ENCODE results near the gene ORC4.
"Not testable (repeated sequence)": the region's sequence is repeated elsewhere in the genome, so short reads cannot be mapped to it uniquely, and the experiment has no call there.

Gene ORC4

DNA sequence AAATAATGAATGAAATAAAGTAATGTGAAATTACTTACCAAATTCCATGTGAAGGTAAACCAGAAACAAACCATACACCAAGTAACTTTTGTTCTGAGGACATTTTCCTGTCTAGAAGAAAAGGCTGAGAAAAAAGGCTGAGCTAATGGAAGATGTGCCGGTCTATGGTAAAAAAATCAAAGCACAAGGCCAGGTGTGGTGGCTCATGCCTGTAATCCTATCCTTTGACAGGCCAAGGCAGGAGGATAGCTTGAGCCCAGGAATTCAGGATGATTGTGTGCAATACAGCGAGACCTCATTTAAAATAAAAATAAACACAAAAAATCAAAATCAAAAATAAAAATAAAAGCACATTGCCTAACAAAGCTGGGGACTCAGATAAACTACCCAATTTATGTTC, 6.7 kb downstream of the ORC4 start:
- DNase-seq: no peak

DNA sequence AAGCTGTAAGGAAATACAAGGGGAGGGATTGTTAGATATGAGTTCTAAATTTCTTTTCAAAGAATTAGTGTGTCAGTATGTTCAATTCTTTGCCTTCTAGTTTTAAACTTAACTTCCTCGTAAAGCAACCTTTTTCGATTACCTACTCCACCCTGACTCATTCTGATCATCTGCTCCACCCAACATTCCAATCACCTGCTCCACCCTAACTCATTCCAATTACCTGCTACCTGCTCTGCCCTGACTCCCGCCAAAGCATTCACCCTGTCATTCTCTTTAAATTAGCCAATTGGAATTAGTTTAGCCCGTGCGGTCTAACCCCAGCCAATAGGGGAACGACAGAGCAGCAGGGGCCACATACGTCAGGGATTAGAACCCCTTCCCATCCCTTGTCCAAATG, 12.1 kb downstream of the ORC4 start:
- DNase-seq: not testable (repeated sequence)

DNA sequence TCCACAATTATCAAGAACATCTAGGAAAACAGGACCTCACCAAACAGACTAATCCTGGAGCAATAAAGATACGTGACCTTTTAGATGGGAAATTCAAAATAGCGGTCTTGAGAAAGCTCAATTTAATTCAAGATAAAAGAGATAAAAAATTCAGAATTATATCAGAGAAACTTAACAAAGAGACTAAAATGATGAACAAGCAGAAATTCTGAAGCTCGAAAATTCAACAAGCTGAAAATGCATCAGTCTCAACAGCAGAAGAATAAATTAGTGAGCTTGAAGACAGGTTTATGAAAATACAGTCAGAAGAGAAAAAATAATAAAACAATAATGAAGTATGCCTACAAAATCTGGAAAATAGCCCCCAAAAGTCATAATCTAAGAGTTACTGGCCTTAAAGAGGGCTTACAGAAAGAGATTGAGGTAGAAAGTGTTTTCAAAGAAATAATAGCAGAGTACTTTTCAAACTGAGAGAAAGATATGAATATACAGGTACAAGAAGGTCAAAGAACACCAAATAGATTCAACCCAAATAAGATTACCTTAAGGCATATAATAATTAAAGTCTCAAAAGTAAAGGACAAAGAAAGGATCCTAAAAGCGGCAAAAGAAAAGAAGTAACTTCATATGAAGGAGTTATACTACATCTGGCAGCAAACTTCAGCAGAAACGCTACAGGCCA, 13.2 kb downstream of the ORC4 start:
- DNase-seq: no peak

DNA sequence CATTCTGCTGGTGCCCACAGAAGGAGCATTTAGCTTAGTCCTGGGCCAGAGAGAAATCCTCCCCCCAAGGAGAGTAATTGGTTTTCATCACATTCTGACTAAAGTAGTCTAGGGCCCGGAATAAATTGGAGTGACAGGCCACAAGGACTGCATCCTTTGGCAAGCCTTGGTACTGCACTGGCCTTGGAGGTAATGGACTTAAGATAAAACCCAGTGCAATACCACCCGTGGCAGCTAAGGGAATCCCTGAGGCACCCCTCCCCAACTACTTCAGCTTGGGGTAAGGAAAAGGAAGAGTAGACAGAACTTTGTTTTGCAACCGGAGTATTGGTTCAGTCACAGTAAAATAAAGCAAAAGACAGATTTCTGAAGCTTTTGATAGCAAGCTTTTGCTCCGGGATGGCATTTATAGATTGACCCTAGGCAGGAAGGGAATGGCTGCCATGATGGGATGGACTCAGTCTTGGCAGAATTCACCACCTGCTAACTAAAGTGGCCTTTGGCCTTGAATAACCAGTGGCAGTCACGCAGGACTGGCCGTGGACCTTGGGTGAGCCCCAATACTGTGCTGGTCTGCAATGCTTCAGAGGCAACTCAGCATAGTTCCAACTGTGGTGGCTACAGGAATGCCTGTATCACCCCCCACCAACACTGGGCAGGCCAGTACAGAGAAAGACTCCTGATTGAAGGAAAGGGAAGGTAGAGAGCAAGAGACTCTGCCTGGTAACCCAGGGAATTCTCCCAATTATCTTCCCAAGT, 14.1 kb downstream of the ORC4 start:
- DNase-seq: no peak

DNA sequence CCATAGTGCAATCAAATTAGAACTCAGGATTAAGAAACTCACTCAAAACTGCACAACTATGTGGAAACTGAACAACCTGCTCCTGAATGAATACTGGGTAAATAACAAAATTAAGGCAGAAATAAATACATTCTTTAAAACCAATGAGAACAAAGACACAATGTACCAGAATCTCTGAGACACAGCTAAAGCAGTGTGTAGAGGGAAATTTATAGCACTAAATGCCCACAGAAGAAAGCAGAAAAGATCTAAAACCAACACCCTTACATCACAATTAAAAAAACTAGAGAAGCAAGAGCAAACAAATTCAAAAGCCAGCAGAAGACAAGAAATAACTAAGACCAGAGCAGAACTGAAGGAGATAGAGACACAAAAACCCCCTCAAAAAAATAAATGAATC, 18.1 kb downstream of the ORC4 start:
- not testable (repeated sequence) for DNase-seq

DNA sequence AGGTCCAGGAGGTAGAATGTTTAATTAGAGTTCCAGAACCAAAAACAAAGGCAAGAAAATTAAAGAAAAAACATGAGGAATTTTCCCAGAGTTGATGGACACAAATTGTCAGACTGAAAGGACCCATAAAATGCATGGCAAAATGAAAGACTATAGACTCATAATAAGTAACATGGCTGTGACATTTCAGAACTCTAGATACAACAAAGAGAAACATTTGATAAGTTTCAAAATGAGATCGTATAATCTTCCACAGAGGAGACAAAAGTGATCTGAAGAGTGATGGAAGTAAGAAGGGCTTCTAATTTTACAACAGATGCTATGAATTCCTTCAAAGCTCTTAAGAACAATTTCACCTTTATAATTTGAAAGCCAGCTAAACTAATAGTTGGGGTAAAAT, 20.4 kb downstream of the ORC4 start:
- no peak for DNase-seq

DNA sequence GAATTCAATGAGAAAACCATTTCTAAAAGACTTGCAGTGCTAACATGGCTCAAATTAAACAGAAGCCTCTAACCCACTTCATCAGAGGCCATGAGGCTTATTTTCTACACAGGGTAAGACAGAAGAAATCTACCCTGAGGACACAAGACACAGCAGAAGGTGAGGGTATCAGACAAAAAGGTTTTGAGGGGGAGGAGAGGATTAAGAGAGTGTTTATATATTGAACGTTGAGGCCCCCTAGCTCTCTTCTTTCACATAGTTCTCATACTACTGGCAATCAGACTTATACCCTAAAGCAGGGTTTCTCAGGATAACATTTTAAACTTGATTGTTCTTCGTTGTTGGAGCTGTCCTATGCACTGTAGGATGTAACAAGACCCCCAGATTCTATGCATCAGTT, 21.4 kb downstream of the ORC4 start:
- no peak for DNase-seq

DNA sequence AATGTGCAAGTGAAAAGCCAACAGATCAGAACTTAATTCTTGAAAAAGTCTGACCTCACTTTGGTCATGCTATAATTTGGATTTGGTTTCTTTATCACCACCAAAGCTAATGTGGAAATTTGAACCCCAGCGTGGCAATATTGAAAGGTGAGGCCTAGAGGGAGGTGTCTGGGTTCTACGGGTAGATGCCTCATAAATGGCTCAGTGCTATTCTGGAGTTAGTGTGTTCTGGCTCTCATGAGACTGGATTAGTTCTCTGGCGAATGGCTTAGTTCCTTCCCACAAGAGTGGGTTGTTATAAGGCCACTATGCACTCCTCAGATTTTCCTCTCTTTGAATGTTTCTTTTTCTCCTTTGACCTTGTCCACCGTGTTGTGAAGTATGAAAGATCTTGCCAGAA, 22.3 kb downstream of the ORC4 start:
- DNase-seq: no peak

DNA sequence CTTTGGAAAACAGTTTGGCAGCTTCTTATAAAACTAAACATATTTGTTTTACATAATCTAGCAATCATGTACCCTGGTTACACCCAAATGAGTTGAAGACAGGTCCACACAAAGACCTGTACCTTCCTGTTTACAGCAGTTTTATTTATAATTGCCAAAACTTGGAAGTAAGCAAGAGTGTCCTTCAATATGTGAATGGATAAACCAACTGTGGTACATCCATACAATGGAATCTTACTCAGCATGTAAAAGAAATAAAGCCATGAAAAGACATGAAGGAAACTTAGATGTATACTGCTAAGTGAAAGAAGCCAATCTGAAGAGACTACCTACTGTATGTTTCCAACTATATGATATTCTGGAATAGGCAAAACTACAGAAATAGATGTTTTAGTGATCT, 23.7 kb downstream of the ORC4 start:
- no peak for DNase-seq

DNA sequence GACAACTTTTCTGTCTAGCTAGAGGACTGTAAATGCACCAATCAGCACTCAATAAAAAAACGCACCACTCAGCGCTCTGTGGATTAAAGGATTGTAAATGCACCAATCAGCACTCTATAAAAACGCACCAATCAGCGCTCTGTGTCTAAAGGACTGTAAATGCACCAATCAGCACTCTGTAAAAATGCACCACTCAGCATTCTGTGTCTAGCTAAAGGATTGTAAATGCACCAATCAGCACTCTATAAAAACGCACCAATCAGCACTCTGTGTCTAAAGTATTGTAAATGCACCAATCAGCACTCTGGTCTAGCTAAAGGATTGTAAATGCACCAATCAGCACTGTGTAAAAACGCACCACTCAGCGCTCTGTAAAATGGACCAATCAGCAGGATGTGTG, 25.6 kb downstream of the ORC4 start:
- not testable (repeated sequence) for DNase-seq

DNA sequence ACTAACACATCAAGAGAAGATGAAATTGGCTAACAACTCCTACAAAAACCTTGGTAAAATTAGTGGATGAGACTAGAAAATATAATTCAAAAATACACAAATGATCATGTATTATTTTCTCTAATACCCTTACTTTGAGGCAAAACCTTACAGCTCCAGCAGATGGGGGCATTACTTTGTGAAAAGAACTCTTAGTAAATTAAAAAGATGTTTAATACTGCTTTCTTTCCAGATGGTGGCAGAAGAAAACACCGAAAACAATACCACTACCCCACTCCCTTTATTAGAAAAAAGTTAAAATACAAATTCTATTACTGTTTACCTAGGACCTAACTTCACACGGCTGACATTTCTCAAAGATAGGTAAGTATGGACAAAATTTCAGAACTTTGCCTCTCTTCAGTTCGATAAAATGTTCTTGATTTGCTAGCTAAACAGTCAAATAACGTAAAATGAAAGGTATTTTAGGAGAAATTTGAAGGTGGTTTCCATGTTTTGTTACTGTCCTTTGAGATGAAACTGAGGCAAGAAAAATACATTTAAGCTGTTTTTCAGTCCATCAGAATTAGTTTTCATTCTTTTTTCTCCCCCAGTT, 30.6 kb downstream of the ORC4 start:
- no peak for DNase-seq

DNA sequence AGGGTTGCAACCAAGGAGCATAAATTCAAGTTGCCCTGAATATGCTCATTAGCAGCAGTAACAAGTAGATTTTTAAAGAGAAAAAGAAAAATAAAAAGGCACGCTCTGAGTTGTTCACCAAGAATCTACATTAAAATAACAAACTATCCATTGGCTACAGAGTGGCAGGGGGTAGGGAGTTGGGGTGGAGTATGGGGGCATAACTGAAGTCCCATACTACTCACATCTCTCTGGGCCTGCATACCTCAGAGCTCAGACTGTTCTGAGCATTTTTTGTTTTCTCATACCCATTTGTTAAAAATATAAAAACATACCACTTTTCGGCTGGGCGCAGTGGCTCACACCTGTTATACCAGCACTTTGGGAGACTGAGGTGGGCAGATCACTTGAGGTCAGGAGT, 31.4 kb downstream of the ORC4 start:
- DNase-seq: no peak

DNA sequence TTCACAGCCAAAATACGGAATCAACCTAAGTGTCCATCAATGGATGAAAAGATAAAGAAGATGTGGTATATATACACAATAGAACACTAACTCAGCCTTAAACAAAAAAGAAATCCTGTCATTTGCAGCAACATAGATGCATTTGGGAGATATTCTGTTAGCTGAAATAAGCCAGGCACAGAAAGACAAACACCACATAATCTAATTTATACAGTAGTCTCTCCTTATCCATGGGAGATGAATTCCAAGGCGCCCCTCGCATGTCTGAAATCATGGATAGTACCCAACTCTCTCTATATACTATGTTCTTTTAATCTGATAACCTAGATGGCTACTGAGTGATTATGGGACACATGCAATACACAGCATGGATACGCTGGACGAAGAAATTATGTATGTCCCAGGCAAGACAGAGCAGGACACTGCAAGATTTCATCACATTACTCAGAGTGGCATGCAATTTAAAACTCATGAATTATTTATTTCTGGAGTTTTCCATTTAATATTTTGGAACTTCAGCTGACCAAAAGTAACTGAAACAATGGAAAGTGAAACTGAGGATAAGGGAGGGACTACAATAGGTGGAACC, 39.5 kb downstream of the ORC4 start:
- no peak for DNase-seq

DNA sequence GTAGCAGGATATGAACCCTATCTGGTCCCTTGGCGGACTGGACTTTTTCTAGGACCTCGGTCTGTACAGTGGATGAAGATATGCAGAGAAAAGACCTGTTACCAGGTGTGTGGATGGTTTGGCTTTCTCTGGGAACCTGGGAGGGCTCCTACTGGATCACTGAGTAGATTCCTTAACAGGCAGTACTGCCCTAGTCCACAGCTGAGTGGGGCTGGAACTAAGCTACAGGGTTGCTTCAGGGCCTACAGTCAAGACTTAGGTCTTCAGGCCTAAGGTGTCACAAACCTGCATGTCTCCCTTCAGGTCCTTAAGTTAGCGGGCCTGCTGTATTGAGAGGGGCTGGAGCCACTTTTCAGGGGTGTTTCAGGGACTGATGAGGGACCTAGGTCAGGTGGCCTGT, 42.9 kb downstream of the ORC4 start:
- DNase-seq: no peak

DNA sequence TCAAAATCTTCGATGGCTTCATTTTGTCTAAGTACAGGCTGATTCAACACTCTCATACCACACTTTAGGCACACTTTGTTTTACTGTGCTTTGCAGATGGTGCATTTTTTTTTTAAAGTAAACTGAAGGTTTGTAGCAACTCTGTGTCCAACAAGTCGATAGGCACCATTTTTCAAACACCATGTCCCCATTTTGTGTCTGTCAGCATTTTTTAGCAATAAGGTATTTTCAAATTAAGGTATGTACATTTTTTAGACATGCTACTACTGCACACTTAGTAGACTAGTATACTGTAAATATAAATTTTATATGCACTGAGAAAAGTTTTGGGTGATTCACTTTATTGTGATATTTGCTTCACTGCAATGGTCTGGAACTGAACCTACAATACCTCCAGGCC, 44.4 kb downstream of the ORC4 start:
- DNase-seq: no peak

DNA sequence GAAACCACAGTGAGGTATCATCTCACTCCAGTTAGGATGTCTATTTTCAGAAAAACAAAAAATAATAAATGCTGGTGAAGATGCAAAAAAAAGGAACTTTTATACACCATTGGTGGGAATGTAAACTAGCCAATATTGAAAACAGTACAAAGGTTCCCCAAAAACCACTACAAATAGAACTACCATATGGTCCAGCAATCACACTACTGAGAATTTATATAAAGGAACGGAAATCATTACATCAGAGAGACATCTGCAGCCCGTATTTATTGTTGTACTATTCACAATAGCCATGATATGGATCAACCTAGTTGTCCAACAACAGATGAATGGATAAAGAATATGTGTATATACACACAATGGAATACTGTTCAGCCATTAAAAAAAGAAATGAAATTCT, 52.0 kb downstream of the ORC4 start:
- DNase-seq: no peak

DNA sequence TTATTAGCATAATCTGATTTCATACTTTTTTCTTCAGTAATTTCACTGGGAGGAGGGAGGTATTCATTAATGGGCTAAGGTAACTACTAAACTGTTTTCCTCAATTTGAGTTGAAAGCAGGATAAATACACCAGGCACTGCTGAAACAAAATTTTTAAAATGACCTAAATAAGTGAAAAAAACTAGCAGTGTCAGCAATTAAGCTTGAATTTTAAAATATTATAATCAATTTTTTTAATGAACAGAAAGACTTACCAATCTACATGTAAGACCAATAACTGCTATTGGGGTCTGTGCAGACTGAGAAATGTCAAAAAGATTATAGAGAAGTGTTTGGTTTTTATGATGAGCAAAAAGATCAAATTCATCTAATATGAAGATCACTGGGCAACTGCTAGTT, 68.4 kb downstream of the ORC4 start:
- DNase-seq: no peak

DNA sequence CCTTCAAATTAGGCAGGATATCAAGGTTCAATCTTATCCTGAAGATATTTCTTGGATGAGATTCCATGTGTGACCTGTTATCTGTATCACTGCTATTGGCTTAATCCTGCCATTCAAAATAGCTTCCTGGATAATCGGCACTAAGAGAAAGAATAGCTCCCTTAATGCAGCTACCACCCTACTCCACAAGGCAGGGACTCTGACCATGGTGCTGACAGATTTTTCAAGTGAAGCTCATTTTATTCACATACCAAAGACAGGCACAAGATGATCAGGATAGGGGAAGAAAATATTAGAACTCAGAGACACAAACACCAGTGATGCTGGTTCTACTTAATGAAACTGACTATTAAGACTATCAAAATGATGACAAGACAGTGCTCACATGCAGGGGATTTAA, 74.9 kb downstream of the ORC4 start:
- DNase-seq: no peak

DNA sequence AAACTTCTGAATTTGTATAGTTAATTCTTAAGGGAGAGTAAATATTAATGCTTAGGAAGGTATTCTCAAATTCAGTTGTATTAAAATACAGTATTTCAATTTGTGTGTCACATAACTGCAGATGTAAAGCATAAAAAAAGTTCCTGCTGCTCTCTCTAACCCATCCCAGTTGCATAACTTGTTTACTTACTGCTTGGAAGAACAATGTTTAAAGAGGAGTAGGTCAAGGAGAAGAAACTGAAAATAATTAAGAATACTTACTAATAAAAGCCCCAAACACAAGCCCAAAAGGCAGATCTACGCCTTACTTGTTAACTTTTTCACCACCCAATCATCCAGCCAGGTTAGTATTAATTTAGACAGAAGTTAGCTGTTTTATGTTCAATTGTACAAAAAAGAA, 81.2 kb downstream of the ORC4 start:
- no peak for DNase-seq

DNA sequence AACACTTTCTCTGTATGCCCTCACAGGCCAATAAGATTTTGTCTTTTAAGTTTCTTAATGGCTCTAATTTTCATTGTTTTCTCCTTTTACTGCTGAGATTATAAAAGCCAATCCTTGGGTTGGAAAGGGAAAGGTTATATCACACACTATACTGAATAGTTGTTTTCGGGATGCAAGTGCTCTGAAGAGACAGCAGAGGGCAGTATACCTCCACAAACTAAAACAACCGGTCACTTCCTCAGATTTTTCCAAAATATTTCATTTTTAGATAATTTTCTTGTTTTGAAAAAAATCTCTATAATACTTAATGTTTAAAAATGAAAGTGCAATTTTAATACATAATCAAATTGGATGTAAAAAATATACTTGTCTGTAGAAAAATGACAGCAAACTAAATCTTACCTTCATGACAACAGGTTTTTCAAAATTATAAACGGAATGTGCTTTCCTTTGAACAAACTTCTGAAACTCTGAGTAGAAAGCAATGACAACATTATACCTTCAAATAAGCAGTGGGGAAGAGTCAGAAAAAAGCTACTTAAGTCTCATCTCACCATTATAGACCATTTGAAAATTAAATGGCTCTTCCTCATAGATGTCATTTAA, 82.7 kb downstream of the ORC4 start:
- DNase-seq: no peak

DNA sequence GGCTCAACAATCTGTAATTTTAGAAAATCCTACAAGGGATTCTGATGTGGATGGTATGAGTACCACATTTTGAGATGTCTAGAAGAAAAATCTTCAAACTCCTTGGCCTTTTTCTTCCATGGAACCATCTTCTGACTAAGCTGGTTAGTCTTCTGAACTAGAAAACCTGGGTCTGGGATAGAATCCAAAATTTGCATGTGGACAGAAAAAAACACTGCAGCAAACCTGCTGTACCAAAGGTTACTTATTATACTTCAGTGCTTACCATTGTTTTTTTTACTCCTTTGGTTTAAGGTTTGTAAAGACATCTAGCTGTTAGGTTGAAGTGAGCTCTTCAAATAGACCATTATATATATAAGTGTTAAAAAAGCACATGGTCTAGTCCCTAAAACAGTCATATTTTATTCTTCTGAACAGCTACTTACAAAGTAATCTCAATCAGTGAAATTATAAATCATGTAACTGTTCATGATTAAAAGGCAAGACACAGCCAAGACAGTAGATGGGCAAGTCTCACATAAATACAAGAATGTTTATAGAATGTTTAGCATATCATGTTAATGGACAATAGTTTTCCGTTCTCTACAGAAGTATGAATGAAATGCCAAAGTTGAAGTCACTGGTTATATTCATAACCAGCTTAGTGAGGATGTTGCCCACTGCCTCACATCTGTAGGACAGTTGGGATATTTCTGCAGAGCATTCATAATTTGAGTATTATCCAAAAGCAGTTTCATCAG, 85.5 kb downstream of the ORC4 start:
- DNase-seq: no peak

DNA sequence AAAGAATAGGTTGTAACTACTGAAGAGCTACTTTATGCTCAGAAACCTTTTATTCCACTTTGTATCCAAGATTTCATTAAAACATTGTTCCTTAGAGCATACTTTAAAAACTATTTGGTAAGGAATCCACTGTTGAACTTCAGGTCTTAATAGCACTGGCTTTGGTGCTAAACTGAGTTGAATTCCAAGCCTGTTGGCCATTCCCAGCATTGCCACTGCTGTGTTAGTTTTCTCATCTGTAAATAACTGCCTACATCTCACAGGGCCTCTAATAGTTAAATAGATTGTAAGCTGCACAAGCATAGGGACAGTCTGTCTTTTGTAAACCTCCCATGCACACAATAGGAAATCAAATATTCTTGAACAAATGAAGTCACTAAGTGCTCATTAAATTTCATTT, 86.6 kb downstream of the ORC4 start:
- no peak for DNase-seq

DNA sequence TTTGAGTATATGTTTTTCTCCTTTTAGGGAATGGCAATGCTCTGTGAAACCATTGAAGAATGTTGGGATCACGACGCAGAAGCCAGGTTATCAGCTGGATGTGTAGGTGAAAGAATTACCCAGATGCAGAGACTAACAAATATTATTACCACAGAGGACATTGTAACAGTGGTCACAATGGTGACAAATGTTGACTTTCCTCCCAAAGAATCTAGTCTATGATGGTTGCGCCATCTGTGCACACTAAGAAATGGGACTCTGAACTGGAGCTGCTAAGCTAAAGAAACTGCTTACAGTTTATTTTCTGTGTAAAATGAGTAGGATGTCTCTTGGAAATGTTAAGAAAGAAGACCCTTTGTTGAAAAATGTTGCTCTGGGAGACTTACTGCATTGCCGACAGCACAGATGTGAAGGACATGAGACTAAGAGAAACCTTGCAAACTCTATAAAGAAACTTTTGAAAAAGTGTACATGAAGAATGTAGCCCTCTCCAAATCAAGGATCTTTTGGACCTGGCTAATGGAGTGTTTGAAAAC, 93.4 kb downstream of the ORC4 start:
- no peak for DNase-seq

All from activated CD8-positive, alpha-beta memory T cell treated with anti-CD3 and anti-CD28 coated beads, Interleukin-2, amount 50 U/mL, for 48 hours (primary cell).